Left cardiac atrium (tissue), 4 donors: ENCODE measurements around the gene NKD1. TPM values are rescaled to one million over a fixed set of nuclear protein-coding genes. Genes with fewer than 3 reads are reported as not detected.

Experiments
- ATAC-seq, 2 donors: fragments of 200-7000 bp; cut with Tn5 transposase; one replicate each; pipeline ENCODE4 v1.9.1; 2020; ENCODE audit warnings: mild to moderate bottlenecking in 2 of 2, moderate library complexity in 2 of 2
- DNase-seq: peaks from one replicate; pipeline ENCODE4 v3.0.0-alpha.2; 2020
- intact Hi-C, 2 donors: fragments of 100-400 bp; cut with DNase I; formaldehyde crosslinking; loops; one replicate each; pipeline versions ENCODE4 v1.14.1 to v1.15.1; 2022 to 2023
- total RNA-seq, 2 donors: library from RNA; stranded (reverse); fragmentation: NEBNext Ultra II Directional; extraction: Animal tissue kit (Norgen Biotek cat#: 25700); gene quantifications; one replicate each; pipeline ENCODE4 v1.2.1, GENCODE V29; 2021
- donor health status: DM: no; HTN: yes; CAD: no.
- donor health status: DM: no; HTN: yes; CAD: no; lungs with severe emphysema.
- donor health status: DM: yes; HTN: yes; CAD: no.
- donor health status: Dilated cardiomyopathy.

NKD1 gene
- total RNA-seq, 2 donors from 2014 or later, result 1.0 to 1.9 TPM

- intact Hi-C loops, result loop anchor here in 1 of 2 donors (10.0 kb wide), 1 partner anchor 214 kb away; no protein-coding TSS in a partner anchor
- ATAC-seq (no peak), DNase-seq (peak; percentile 7)
These were observed 43.0 kb downstream of the NKD1 start for GRCh38 chr16:50591209-50591608.

- intact Hi-C loops, result loop anchor here in 1 of 2 donors (10.0 kb wide), 1 partner anchor 213 kb away; no protein-coding TSS in a partner anchor
These were observed 43.9 kb downstream of the NKD1 start for GRCh38 chr16:50591800-50592771.

GRCh38 chr16:50592996-50593395 is 44.8 kb downstream of the NKD1 start:
- DNase-seq (peak; percentile 11), ATAC-seq (no peak)
- intact Hi-C loops, result loop anchor here in 1 of 2 donors (10.0 kb wide), 1 partner anchor 212 kb away; no protein-coding TSS in a partner anchor

More at GRCh38 chr16:50591800-50592771, 43.9 kb downstream of the NKD1 start:
- ATAC-seq (peak; percentile 88 to 95), DNase-seq (peak; percentile 78)

- intact Hi-C loops, result loop anchor here in 1 of 2 donors (10.0 kb wide), 1 partner anchor 211 kb away; no protein-coding TSS in a partner anchor
- no peak for ATAC-seq
- DNase-seq, result peak; percentile 11
These were observed 45.4 kb downstream of the NKD1 start for GRCh38 chr16:50593410-50594150.

- no peak for ATAC-seq
- intact Hi-C loops, result loop anchor here in 1 of 2 donors (10.0 kb wide), 1 partner anchor 210 kb away; no protein-coding TSS in a partner anchor
These were observed 46.4 kb downstream of the NKD1 start for GRCh38 chr16:50594308-50595260.

GRCh38 chr16:50595859-50596258 is 47.7 kb downstream of the NKD1 start:
- no peak for DNase-seq
- intact Hi-C loops, result loop anchor here in 1 of 2 donors (10.0 kb wide), 1 partner anchor 209 kb away; no protein-coding TSS in a partner anchor
- ATAC-seq, result no peak

More at GRCh38 chr16:50594308-50595260, 46.4 kb downstream of the NKD1 start:
- DNase-seq, result no peak

GRCh38 chr16:50596762-50597450 is 48.7 kb downstream of the NKD1 start:
- DNase-seq (no peak), ATAC-seq (no peak)

GRCh38 chr16:50597563-50598255 is 49.5 kb downstream of the NKD1 start:
- DNase-seq, result no peak
- intact Hi-C loops, result loop anchor here in 1 of 2 donors (10.0 kb wide), 1 partner anchor 207 kb away; no protein-coding TSS in a partner anchor
- ATAC-seq, result no peak

More at GRCh38 chr16:50596762-50597450, 48.7 kb downstream of the NKD1 start:
- intact Hi-C loops, result loop anchor here in 1 of 2 donors (10.0 kb wide), 1 partner anchor 208 kb away; no protein-coding TSS in a partner anchor

GRCh38 chr16:50598256-50598894 is 50.2 kb downstream of the NKD1 start:
- peak; percentile 63 for DNase-seq
- peak; percentile 81 to 83 for ATAC-seq
- intact Hi-C loops, result loop anchor here in 1 of 2 donors (10.0 kb wide), 1 partner anchor 206 kb away; no protein-coding TSS in a partner anchor

- ATAC-seq (no peak), DNase-seq (no peak)
- intact Hi-C loops, result loop anchor here in 1 of 2 donors (10.0 kb wide), 1 partner anchor 206 kb away; no protein-coding TSS in a partner anchor
These were observed 50.8 kb downstream of the NKD1 start for GRCh38 chr16:50598936-50599361.

GRCh38 chr16:50599494-50599893 is 51.3 kb downstream of the NKD1 start:
- ATAC-seq (peak in 1 of 2 donors; percentile 29), DNase-seq (no peak)
- intact Hi-C loops, result loop anchor here in 1 of 2 donors (10.0 kb wide), 1 partner anchor 205 kb away; no protein-coding TSS in a partner anchor

- intact Hi-C loops, result no loop called here
- no peak for ATAC-seq
- no peak for DNase-seq
These were observed 52.5 kb downstream of the NKD1 start for GRCh38 chr16:50600582-50601283.

- ATAC-seq, result no peak
- intact Hi-C loops, result no loop called here
- no peak for DNase-seq
These were observed 53.1 kb downstream of the NKD1 start for GRCh38 chr16:50601341-50601740.

GRCh38 chr16:50602126-50602525 is 53.9 kb downstream of the NKD1 start:
- ATAC-seq (no peak), DNase-seq (no peak)
- intact Hi-C loops, result no loop called here

- no peak for DNase-seq
These were observed 54.5 kb downstream of the NKD1 start for GRCh38 chr16:50602531-50603205.

More at GRCh38 chr16:50602531-50603205, 54.5 kb downstream of the NKD1 start:
- intact Hi-C loops, result no loop called here
- ATAC-seq, result no peak
